SK-N-SH treated with all-trans-retinoic acid at 6 μM for 48 hours (cell line): ENCODE data around the gene PPP4C.

ENCODE experiments used
- TOX ChIP-seq: fragments of 250-450 bp; sonication (Bioruptor Pico); IDR thresholded peaks from 2 replicates; pipeline ENCODE4 v1.8.0; 2021; ENCODE audit warnings: mild to moderate bottlenecking, moderate library complexity, borderline replicate concordance
- ZFP3 ChIP-seq: fragments of 250-450 bp; sonication (Bioruptor Pico); IDR thresholded peaks from 2 replicates; pipeline ENCODE4 v1.5.0; 2020; ENCODE audit warnings: mild to moderate bottlenecking, moderate library complexity
- TF ChIP-seq, protein P1 (sequence below): fragments of 250-450 bp; sonication (Bioruptor Pico); IDR thresholded peaks from 2 replicates; pipeline ENCODE4 v1.5.0; 2020; ENCODE audit warnings: mild to moderate bottlenecking, moderate library complexity
- TF ChIP-seq, protein P2 (sequence below): fragments of 250-450 bp; sonication (Bioruptor Pico); IDR thresholded peaks from 2 replicates; pipeline ENCODE4 v1.8.0; 2020; ENCODE audit warnings: mild to moderate bottlenecking, moderate library complexity, borderline replicate concordance

DNA sequence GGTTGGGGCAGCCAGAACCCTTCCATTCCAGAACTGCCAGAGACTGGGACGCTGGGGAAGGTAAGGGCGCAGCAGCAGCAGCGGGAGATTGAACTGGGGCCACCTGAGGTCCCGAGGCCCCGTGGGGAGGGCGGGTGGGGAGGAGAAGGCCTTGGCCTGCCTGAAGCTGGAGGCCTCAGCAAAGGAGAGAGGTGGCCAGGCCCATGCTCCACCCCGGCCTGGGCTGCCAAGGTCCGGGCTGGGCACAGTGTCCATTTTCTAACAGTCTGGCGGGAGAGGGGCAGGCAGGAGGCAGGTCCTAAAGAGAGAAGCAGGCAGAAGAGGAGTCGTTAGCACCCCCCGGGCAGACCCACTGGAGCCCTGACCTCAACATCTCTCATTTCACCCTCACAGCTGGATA, 38.6 kb downstream of the PPP4C start:
- TF ChIP-seq, protein P1, sequence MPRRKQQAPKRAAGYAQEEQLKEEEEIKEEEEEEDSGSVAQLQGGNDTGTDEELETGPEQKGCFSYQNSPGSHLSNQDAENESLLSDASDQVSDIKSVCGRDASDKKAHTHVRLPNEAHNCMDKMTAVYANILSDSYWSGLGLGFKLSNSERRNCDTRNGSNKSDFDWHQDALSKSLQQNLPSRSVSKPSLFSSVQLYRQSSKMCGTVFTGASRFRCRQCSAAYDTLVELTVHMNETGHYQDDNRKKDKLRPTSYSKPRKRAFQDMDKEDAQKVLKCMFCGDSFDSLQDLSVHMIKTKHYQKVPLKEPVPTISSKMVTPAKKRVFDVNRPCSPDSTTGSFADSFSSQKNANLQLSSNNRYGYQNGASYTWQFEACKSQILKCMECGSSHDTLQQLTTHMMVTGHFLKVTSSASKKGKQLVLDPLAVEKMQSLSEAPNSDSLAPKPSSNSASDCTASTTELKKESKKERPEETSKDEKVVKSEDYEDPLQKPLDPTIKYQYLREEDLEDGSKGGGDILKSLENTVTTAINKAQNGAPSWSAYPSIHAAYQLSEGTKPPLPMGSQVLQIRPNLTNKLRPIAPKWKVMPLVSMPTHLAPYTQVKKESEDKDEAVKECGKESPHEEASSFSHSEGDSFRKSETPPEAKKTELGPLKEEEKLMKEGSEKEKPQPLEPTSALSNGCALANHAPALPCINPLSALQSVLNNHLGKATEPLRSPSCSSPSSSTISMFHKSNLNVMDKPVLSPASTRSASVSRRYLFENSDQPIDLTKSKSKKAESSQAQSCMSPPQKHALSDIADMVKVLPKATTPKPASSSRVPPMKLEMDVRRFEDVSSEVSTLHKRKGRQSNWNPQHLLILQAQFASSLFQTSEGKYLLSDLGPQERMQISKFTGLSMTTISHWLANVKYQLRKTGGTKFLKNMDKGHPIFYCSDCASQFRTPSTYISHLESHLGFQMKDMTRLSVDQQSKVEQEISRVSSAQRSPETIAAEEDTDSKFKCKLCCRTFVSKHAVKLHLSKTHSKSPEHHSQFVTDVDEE (CRISPR knock-in tag): no peak
- TF ChIP-seq, protein P2, sequence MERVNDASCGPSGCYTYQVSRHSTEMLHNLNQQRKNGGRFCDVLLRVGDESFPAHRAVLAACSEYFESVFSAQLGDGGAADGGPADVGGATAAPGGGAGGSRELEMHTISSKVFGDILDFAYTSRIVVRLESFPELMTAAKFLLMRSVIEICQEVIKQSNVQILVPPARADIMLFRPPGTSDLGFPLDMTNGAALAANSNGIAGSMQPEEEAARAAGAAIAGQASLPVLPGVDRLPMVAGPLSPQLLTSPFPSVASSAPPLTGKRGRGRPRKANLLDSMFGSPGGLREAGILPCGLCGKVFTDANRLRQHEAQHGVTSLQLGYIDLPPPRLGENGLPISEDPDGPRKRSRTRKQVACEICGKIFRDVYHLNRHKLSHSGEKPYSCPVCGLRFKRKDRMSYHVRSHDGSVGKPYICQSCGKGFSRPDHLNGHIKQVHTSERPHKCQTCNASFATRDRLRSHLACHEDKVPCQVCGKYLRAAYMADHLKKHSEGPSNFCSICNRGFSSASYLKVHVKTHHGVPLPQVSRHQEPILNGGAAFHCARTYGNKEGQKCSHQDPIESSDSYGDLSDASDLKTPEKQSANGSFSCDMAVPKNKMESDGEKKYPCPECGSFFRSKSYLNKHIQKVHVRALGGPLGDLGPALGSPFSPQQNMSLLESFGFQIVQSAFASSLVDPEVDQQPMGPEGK (CRISPR knock-in tag): no peak
- TF ChIP-seq ZFP3 (CRISPR knock-in tag) (no peak), TOX (no peak)
